Stimulated activated CD4-positive, alpha-beta T cell treated with anti-CD3 and anti-CD28 coated beads, Interleukin-15, amount 100 ng/mL, for 24 hours (primary cell): Measurements from ENCODE around the gene ST3GAL3.
"Not testable (repeated sequence)": the region's sequence is repeated elsewhere in the genome, so short reads cannot be mapped to it uniquely, and the experiment has no call there.

Experiments
- DNase-seq: peaks from one replicate; pipeline ENCODE4 v3.0.0-alpha.2; 2020

ST3GAL3 gene

GRCh38 chr1:43760745-43761317, 53.5 kb downstream of the ST3GAL3 start:
- no peak for DNase-seq

DNA sequence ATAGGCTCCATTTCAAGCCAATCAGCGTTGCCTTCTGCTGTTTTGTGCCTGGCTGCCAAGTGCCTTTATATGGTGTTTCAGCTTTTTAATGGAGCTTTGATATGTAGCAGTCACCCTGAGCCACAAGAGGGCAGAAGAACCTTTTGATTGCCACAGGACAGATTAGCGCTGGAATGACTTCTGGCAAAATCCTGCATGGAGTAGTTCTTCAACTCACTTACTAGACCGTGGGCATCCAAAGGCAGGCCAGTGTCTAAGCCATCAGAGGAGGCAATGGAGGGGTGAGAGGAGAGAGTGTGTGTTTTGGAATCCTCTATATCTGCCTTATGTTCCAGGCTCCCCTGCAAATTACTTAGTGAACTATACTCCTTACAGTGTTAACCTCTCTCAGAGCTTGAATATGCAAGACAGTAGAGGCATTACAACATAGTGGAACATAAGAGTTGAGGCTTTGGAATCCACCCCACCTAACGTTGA, 56.2 kb downstream of the ST3GAL3 start:
- DNase-seq: peak; percentile 48

- DNase-seq: no peak
Measured at GRCh38 chr1:43764581-43764980, 57.2 kb downstream of the ST3GAL3 start.

GRCh38 chr1:43766086-43766784, 58.9 kb downstream of the ST3GAL3 start:
- DNase-seq: no peak

- DNase-seq: no peak
Measured at GRCh38 chr1:43766818-43767525, 59.6 kb downstream of the ST3GAL3 start.

- DNase-seq: no peak
Measured at GRCh38 chr1:43768168-43768567, 60.8 kb downstream of the ST3GAL3 start.

- DNase-seq: no peak
Measured at GRCh38 chr1:43769350-43769908, 62.1 kb downstream of the ST3GAL3 start.

DNA sequence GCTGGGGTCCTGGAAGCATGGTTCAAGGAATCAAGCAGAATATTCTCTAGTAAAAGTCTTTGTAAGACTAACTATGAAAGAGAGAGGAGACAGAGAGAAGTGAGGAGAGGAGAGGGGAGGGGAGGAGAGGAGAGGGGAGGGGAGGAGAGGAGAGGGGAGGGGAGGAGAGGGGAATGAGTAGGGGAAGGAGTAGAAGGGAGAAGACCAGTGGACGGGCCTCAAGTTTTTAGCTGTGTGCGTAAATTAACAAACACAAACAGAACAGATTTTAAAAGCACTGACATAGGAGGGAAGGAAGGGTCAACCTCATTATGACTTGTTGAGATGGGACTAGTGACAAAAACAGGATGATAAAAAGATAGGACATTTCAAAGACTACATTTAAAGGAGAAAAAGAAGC, 62.8 kb downstream of the ST3GAL3 start:
- no peak for DNase-seq

DNA sequence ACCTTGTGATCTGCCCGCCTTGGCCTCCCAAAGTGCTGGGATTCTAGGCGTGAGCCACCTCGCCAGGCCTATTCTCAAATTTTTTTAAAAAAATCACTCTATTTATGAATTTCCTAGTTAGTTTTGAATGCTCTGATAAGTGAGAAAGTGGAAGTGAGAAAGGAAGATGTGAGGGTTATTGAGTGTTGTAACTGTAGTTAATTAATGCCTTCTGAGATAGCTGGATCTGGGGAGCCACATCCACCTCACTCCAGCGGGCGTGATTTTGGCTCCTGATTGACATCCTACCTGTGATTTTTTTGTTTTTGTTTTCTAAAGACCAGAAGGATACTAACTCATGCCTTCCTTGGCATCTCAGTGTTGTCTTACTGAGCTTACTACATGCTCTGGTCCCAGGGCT, 65.6 kb downstream of the ST3GAL3 start:
- DNase-seq: no peak

GRCh38 chr1:43773821-43774220, 66.5 kb downstream of the ST3GAL3 start:
- no peak for DNase-seq

- no peak for DNase-seq
Measured at GRCh38 chr1:43774359-43774758, 67.0 kb downstream of the ST3GAL3 start.

GRCh38 chr1:43776043-43776761, 68.9 kb downstream of the ST3GAL3 start:
- no peak for DNase-seq

GRCh38 chr1:43777916-43778315, 70.6 kb downstream of the ST3GAL3 start:
- not testable (repeated sequence) for DNase-seq

- DNase-seq: no peak
Measured at GRCh38 chr1:43779266-43779665, 71.9 kb downstream of the ST3GAL3 start.

DNA sequence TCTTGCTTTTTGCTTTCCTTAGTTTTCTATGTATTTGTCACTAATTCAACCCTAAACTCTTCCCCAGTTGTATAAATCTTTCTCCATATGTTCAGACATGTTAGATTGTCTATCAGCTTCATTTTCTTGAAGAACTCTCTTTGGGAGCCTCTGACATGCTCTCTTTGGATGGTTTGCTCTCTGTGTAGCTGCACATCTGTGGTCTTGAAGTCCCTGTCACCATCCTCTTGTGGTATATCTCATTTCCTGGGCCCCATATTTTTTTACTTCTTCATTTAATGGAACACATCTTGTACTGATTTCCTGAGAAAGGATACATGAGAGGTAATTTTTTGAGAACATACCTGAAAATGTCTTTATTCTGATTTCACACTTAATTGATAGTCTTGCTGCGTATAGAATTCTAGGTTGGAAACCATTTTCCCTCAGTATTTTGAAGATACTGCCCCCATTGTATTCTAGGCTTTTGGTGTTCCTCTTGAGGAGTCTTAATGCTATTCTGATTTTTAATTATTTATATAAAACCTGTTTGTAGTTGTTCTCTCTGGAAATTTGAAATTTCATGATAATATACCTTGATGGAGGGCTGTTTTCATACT, 72.6 kb downstream of the ST3GAL3 start:
- no peak for DNase-seq

- DNase-seq: no peak
Measured at GRCh38 chr1:43781574-43781973, 74.2 kb downstream of the ST3GAL3 start.

GRCh38 chr1:43783096-43783670, 75.8 kb downstream of the ST3GAL3 start:
- no peak for DNase-seq

- DNase-seq: no peak
Measured at GRCh38 chr1:43783671-43784205, 76.4 kb downstream of the ST3GAL3 start.

- no peak for DNase-seq
Measured at GRCh38 chr1:43786201-43786958, 79.0 kb downstream of the ST3GAL3 start.

- DNase-seq: no peak
Measured at GRCh38 chr1:43786960-43787359, 79.6 kb downstream of the ST3GAL3 start.
